NCI-H128 (cell line): ENCODE measurements around the gene DDAH2.

Source experiments
- DNase-seq: peaks from one replicate; lab custom pipeline; 2025; ENCODE audit not compliant: unreplicated experiment; lab: John Stamatoyannopoulos, UW

Gene DDAH2

GRCh38 chr6:31728767-31729514 is at the start of gene DDAH2:
Gene DDAH2 (minus strand): TSS chr6:31729299. CDS start chr6:31729161, 138 bp downstream.
- no peak for DNase-seq

- no peak for DNase-seq
Observed at GRCh38 chr6:31778193-31778592, 49.1 kb upstream of the DDAH2 start.

DNA sequence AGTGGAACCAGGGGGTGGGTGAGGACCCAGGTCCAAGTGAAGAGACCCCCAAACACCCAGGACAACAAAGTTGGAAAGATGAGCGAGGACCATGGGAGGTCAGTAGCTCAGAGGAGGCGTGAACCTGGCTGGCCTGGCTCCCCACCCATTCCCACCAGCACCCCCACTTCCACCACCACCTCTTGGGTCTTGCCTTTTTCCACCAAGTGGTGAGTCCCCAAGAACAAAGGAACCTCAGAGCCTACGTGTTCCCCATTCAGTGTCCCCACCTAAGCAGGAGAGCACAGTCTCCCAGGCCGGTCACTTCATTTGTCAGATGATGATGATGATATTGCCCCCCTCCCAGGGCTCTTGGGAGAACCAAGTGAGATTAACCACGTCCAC is 48.6 kb upstream of the DDAH2 start:
- no peak for DNase-seq

DNA sequence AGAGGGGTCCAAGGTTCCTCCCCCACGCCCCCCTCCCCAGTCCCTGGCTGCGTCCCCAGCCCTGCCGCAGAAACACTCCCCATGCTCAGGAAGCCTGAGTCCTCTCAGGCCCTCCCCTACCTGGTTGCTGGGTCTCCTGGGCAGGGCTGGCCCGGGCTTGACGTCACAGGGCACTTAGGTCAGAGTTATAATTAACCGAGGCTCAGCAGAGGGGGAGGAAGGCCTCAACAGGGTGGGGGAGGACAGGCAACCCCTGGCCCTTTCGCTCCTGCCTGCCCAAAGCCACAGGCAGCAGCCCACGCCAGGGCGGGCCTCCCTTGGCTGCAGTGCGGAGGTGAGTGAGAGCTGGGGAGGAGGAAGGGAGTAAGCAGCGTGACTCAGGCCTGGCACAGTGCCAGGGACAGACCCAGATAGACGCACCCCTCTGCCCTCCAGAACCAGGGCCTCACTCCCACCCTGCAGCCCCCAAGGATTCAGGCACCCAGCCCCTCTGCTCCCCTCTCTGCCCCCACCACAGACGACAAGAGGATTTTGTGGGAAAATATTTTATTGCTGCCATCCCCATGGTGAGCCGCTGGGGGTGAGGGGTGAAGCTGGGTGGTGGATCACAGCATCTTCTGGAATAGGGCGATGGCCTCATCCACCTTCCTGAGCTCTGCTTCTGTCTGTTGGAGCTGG is 48.0 kb upstream of the DDAH2 start, which contains the start of gene VWA7:
VWA7 (minus strand) TSS at position 340 of the 678 bp plus-strand sequence. CDS start 549 bp downstream, outside the sequence.
- DNase-seq = peak; percentile 43

DNA sequence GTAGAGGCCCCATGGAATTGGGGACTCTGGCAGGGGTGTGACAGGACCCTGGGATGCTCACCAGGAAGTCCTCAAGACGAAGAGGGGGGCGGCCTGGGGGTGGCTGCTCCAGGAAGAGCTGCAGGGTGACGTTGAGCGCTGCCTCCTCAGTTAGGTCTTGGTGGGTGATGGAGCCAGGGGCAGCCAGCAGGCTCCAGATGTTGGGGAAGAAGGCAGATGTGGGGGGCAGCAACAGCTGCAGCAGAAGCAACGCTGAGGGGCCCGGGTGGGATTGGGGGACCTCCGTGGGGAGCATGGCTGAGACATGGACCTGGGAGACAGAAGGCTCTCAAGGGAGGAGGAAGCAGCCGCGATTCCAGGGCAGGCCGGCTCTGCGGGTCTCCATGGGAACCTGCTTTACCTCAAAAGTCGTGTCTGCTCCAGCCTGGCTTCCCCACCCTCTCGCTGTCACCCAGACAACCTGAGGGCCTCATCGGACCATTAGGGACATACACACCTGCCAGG is 47.4 kb upstream of the DDAH2 start:
- peak; percentile 43 for DNase-seq

DNA sequence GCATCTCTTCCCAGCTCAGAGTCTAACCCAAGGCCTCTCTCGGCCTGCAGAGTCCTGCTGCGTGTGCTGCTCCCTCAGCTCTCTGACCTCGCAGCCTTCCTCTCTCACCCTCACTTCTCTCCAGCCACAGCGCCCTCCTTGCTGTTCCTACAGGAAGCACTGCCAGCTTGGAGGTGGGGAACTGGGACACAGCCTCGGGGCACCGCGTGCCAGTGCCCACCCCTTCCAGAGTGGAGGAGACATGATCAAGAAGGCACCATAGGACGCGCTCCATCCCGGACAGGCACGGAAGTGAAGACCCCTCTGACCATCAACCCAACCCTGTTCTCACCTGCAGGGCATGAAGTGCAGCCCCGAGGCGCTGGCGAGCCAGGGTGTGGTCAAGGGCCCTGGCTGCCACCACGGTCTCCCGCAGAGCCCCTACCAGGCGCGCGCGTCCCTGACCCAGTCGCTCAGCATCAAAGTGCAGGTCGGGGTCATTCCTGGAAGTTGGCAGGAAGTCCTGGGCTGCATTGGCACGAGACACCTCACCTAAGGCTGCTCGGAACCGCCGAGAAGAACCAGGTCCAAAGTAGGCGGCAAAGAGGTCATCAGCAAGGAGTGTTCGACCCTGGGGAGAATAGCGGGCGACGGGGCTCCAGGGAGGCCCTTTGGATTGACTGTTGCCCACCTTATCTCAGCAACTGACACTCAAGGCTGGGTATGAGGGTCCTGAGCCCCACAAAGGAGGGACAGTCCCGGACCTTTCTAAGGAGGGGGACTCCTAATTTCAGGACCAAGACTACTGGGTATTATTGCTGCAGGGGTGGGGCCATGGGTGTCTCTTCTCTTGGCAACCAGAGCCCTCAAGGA is 46.8 kb upstream of the DDAH2 start:
- no peak for DNase-seq

DNA sequence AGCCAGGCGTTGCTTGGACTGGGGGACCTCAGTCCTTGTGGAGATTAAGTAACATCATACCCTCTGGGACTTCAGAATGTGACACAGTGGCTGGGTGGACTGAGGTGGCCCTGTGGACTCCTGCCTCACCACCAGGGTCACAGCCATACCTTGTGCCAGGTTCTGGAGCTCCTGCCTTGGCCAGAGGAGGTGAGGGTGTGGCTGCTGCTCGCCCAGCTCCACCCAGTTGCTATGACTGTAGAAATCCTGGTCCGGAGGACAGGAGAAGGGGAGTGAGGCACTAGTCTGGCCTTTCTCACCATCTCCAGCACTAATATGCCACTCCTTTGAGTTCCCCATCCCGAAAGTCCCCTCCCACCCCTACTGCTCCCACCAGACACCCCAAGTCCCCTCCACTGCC is 46.1 kb upstream of the DDAH2 start:
- no peak for DNase-seq

- no peak for DNase-seq
Observed at GRCh38 chr6:31771992-31772358, 42.9 kb upstream of the DDAH2 start.

- no peak for DNase-seq
Observed at GRCh38 chr6:31770860-31771259, 41.8 kb upstream of the DDAH2 start.

- no peak for DNase-seq
Observed at GRCh38 chr6:31769684-31770371, 40.7 kb upstream of the DDAH2 start.

DNA sequence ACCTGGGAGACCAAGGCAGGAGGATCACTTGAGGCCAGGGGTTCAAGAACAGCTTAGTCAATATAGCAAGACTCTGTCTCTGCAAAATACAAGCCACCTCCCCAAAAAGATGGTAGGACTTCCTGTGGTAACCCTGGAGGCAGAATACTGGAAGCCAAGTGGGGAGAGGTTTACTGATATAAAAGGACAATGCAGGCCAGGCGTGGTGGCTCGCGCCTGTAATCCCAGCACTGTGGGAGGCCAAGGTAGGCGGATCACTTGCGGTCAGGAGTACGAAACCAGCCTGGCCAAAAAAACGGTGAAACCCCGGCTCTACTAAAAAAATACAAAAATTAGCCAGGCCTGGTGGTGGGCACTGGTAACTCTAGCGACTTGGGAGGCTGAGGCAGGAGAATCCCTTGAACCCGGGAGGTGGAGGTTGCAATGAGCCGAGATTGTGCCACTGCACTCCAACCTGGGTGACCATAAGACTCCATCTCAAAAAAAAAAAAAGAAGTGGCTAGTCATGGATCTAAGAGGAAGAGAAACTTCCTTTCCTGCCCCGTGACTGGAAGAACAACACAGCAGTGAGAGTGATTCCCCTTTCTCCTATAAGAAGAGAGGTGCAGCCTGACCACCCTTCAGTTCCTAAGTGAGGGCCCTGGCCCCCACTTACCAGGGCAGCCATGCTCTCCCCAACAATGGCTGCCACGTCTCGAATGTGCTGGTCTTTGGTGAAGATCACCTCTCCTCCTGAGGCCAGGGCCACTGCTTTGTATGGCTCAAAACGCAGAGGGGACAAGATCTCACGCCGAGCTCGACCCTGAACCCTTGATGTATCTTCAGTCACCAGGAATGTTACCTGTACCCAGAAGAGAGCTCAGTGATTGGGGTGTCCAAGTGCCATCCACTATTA is 39.5 kb upstream of the DDAH2 start:
- DNase-seq = no peak

DNA sequence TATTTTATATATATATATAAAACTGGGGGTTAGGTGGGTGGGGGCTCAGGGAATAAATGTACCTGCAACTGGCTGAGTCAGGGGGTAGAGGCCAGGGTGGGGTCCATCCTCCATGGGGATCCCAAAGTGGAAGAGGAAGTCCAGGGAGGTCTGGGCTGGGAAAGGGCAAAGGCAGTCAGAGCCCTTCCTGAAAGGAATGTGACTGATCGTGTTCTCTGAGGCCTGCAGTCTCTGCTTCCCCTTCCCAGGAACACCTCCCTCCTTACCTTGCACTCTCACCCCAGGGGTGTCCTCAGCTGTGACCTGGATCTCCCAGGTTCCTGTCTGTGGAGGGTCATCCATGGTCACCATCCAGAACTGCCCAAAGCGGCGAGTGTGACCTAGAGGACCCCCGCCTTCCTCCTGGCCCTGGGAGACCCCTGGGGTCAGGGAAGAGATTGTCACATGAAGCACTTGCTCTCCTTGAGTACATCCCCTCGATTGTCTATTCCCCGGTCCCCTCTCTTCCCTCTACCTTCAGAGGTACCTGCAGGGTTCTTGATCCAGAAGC is 38.1 kb upstream of the DDAH2 start:
- no peak for DNase-seq

GRCh38 chr6:31765910-31766794 is 37.1 kb upstream of the DDAH2 start:
- no peak for DNase-seq

DNA sequence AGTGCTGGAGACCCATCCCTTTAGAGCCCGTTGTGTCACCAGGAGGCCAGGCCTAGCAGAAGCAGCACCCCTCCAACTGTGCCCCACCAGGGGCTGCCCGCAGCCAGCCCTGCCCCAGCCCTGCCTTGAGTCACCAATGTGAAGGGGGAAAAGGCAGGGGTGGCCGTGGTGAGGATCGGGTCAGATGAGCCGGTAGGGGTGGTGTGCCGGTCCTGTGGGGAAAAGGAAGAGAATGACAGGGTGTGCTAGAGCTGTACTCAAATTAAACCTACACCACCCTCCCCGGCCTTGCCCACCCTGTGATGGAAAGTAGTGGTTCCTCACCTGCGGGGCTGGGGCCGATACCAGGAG is 36.4 kb upstream of the DDAH2 start:
- DNase-seq = no peak

- no peak for DNase-seq
Observed at GRCh38 chr6:31764198-31764597, 35.1 kb upstream of the DDAH2 start.

GRCh38 chr6:31763619-31763940 is 34.5 kb upstream of the DDAH2 start:
- no peak for DNase-seq

DNA sequence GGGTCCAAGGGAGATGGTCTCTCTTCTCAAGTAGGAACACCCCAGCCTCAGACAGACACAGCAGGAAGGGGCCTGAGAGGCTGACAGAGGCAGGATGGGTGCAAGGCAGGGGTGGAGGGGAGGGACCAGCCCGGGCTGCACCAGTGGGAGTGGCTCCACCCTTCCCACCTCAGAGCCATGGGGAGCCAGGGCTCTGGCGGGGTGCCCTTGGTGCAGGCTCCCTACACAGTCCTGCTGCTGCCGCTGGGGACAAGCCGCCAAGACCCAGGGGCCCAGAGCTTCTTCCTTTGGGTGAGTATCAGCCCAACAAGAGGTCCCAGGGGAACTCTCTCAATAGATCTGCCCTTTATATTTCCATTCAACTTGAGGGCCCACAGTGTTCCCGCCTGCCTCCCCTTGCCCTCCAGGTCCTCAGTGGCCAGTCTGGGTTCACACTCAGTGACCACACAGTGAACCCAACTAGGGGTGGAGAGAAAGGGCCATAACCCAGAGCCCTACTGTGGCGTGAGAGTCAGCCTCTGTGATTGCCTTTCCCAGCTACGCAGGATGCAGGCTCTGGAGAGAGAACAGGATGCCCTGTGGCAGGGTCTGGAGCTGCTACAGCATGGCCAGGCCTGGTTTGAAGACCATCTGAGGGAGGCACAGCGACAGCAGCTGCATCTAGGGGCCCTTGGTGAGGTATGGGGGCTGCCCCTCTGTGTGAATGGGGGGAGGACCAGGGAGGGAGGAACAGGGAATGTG is 33.9 kb upstream of the DDAH2 start:
- DNase-seq = no peak

GRCh38 chr6:31762356-31762755 is 33.3 kb upstream of the DDAH2 start, which contains the start of gene SAPCD1:
Gene SAPCD1 (plus strand): TSS chr6:31762656. CDS start chr6:31763055, 399 bp downstream.
- no peak for DNase-seq
